Stimulated activated CD4-positive, alpha-beta T cell treated with anti-CD3 and anti-CD28 coated beads, Interleukin-1b, Interleukin-23, amount 100 ng/mL, for 1 hour (primary cell): ENCODE results near the gene PCDH15.
"Not testable (repeated sequence)": the region's sequence is repeated elsewhere in the genome, so short reads cannot be mapped to it uniquely, and the experiment has no call there.

Source experiments
- DNase-seq, 2 donors: peaks; one replicate each; pipeline ENCODE4 v3.0.0-alpha.2; 2020; ENCODE audit warnings: low read depth in 2 of 2

PCDH15 gene

DNA sequence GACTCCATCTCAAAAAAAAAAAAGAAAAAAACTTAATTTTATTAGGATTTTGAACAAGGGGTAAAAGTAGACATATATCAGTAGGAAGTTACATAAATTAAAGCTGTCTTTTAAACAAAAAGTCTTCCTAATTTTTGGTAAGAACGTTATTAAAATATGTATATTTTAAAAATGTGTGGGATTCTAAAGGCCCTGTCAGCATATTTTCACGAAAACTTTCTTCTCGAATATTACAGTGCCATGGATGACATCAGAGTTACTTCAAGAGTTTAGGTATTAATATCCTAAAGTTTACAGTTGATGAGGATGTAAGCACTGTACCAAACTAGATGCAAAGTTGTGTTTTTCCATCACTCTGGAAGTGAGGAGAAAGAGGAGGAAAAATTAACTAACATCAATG, 820.8 kb downstream of the PCDH15 start:
- no peak for DNase-seq

DNA sequence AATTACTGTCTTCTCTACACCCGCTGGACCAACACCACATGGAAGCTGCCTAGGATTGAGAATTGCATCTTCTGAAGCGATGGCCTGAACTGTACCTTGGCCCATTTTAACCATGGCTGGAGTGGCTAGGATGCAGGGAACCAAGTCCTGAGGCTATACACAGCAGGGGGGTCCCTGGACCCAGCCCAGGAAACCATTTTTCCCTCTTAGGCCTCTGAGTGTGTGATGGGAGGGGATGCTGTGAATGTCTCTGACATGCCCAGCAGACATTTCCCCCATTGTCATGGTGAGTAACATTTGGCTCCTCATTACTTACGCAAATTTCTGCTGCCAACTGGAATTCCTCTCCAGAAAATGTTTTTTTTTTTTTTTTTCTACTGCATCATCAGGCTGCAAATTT, 822.7 kb downstream of the PCDH15 start:
- no peak for DNase-seq

DNA sequence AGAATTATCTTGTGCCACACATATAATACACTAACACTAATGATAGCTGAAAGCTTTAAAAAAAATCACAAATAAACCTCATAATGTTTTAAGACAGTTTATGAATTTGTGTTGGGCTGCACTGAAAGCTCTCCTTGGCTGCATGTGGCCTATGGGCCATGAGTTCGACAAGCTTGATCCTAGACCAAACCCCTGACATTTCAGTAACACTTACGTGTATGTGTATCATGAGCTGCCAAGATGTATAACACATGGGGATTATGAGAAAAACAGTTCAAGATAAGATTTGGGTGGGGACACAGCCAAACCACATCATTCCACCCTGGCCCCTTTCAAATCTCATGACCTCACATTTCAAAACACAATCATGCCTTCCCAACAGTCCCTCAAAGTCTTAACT, 823.8 kb downstream of the PCDH15 start:
- no peak for DNase-seq

DNA sequence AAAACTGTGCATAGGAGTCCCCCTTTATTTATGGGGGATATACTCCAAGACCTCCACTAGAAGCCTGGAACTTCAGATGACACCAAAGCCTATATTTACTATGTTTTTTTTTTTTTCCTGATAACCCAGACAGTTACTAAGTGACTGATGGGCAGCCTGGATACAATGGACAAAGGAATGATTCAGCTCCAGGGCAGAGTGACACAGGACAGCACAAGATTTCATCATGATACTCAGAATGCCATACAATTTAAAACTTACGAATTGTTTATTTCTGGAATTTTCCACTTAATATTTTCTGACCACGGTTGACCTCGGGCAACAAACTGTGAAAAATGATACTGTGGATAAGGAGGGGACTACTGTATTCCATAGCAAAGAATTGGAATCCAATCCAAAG, 843.6 kb downstream of the PCDH15 start:
- no peak for DNase-seq

DNA sequence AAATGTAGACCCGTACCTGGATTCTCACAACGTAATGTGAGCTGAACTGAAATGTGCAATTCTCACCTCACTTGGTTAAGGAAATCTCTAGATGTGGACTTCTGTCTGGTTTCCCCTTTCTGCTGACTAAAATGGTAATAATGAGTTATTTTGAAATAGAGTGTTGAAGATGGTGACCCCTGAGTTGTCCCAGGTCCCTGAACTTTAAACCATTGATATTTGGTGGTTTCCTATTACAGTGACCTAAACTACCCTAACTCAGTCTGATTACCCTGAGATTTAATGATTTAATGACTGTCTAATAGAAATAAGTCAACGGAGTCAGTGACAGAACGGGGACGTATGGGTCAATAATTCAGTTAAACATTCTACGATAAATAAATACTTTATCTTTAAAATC, 845.9 kb downstream of the PCDH15 start:
- no peak for DNase-seq

DNA sequence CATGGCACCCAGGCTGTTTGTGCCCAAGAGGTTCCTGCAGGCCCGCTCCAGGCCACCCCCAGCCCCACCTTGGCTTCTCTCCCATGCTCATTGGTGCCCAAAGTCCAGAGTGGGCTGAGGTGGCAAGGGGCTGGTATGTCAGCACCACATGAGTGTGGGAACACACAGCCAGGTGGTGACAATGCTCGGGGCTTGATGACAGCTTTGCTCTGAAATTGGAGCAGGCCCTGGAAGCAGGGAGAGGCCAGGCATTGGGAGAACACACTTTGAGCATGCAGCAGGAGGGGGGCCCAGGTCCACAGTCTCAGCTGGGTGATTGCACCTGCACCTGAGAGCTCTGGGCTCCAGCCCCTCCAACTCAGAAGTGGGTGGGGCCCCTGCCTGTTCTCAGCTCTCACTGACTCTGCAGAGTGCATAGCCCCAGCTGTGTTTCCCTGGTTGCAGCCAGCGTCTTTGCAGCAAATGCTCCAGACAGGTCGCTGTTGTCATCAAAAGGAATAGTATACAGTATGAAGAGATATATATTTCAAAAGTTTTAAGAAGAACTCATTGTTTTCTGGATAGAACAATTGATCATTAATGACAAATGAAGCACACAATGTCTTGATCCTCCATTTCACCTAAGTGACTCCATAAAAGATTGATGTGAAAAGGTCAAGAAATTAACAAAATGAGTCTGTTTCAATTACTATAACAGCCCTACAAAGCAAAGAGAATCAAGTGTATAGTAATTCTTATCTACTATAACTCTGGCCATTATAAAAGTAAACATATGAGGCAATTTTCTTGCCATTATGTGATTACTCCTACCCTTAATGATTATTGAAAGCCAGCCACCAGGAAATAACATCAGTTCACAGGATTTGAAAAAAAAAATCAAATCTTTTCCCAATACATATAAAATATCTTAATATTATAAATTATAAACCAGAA, 848.1 kb downstream of the PCDH15 start:
- no peak for DNase-seq

DNA sequence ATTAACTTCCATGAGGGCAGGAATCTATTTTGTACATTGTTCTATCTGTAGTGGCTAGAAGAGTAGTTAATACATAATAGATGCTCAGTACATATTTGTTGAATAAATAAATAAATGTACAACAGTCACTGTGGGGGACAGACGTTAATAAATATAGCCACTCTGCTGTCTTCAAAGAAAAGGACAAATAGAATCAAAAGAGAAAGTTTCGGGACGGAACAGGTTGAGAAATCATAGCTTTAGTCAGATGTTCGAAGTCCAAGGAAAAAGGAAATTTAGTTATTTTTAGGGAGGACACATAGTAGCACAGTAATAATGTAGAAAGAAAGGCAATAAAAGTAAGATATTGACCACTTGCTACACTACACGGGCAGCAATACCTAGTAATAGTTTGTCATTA, 861.4 kb downstream of the PCDH15 start:
- DNase-seq, result no peak

DNA sequence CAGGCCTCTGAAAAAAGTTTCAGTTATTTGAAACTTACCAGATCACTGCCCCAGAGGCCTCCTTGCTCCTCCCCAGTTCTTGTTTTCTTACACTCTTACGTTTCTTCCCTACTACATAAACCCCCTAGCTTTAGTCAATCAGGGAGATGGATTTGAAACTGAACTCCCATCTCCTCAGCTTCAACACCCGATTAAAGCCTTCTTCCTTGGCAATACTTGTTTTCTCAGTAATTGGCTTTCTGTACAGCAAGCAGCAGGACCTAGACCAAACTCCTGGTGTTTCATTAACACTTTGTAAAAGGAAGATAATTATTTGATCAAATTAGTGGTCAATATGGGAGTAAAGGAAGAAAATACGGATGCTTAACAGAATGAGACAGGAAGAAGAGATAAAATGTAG, 870.4 kb downstream of the PCDH15 start:
- DNase-seq, result no peak

DNA sequence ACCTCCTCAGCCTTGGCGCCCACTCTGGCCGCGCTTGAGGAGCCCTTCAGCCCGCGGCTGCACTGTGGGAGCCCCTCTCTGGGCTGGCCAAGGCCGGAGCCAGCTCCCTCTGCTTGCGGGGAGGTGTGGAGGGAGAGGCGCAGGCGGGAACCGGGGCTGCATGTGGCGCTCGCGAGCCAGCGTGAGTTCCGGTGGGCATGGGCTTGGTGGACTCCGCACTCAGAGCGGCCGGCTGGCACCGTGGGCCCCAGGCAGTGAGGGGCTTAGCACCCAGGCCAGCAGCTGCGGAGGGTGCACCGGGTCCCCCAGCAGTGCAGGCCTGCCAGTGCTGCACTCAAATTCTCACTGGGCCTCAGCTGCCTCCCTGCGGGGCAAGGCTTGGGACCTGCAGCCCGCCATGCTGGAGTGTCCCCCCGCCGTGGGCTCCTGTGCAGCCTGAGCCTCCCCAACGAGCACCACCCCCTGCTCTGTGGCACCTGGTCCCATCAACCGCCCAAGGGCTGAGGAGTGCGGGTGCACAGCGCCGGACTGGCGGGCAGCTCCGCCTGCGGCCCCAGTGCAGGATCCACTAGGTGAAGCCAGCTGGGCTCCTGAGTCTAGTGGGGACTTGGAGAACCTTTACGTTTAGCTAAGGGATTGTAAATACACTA, 876.9 kb downstream of the PCDH15 start:
- DNase-seq, result not testable (repeated sequence)

DNA sequence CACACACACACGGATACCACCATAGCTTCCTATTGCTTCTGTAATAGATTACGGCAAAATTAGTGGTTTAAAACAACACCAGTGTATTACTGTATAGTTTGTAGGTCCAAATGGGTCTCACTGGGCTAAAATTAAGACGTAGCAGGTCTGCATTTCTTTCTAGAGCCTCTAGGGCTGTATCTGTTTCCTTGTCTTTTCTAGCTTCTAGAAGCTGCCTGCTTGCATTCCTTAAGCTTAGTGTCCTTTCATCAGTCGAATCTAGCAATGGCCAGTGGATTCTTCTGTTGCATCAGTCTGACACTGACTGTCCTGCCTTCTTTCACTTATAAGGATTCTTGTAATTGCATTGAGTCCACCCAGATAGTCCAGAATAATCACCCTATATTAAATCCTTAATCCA, 882.3 kb downstream of the PCDH15 start:
- DNase-seq, result no peak

DNA sequence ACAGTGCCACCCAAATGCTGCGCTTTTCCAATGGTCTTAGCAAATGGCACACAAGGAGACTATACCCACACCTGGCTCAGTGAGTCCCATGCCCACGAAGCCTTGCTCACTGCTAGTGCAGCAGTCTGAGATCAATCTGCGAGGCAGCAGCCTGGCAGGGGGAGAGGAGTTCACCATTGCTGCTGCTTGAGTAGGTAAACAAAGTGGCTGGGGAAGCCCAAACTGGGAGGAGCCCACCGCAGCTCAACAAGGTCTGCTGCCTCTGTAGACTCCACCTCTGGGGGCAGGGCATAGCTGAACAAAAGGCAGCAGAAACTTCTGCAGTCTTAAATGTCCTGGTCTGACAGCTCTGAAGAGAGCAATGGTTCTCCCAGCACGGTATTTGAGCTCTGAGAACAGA, 891.2 kb downstream of the PCDH15 start:
- DNase-seq, result no peak

DNA sequence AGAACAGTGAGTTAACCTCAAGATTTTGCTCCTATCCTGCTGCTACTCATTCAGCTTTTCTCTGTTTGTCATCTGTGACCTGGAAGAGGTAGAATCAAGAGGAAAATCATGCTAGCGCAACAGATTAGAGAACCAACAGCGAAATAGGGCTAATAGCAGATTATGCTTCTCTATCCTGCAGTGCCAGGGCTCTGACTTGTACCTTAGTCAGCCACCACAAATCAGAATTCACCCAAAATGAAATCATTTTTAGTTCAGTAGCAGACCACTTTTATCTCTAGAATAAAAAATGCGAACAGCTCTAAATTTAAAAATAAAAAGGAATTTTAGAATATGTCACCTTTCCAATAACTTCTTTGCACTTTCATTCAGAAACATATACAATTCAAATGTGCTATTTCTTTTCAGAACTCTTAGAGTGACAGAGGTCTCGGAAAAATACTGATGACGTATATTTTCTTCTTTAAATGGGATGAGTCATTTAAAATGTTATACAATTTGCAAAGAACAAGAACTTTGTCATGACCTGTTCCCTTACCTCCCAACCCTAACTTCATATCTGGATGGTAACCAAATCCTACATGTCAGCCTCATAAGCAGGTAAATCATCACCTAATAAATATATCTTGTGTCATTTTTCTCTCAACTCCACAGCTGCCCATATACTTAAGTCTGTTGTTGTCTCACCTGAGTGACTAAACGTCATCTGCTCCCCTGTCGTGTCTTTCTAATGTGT, 896.4 kb downstream of the PCDH15 start:
- no peak for DNase-seq

DNA sequence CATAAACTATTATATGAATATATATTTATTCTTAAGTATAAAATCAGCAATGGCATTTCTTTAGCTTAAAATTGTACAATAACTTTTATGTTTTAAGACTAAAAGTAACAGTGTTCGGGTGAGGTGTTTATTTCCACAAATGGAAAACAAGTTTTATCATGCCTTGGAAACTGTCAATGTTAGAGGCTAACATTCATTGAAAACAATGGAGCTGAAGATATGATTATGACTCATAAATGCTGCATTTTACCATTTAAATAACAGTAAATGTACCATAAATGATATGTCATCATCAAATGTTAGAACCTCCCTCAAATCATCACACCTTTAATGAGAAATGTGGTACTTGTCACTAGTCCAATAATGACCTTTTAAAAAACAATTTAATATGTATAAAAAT, 897.3 kb downstream of the PCDH15 start:
- no peak for DNase-seq

DNA sequence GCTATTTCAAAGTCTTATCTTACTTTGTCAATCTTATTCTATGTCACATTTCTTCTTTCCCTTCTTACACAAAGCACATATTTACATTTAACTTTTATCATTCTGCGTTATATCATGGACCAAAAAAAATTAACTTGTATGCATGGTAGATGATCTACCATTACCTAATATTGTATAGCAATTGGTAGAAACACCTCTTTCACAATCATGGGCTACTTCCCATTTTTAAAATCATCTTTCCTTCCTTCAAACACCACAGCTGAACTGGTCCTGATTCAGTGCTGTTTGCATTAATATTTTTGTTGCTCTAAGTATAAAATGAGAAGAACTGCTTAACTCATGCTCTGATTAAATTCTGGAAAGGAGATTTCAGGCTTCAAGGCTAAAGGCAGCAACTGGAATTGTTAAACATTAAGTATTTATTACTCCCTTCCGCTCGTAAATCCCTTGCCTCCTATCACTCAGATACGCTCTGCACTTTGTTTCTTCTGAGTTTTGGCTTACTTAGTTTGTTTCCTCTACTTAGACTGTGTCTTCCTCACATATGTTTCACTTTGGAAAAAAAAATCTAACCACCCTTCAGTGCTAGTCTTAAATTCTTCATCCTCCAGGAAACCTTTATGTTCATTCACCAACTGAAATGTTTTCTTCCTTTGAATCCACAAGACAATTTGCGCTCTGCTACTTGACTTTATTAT, 901.4 kb downstream of the PCDH15 start:
- no peak for DNase-seq

DNA sequence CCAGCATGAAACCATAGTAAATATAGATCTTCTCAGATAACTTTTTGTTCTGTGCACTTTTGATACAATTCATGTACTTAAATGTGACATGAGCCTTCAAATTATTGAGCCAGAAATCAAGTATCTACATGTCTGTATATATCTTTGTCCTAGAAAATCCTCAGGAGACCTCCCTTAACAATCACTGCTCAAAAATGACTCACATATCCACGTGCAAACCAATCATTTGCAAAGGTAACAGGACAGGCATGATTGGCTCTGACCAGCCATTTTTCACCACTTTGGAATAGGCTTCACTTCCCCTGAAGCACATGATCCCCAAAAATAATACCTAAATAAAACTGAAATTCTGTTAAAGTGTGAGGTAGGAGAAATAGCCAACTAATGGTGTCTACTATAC, 902.5 kb downstream of the PCDH15 start:
- DNase-seq, result no peak

DNA sequence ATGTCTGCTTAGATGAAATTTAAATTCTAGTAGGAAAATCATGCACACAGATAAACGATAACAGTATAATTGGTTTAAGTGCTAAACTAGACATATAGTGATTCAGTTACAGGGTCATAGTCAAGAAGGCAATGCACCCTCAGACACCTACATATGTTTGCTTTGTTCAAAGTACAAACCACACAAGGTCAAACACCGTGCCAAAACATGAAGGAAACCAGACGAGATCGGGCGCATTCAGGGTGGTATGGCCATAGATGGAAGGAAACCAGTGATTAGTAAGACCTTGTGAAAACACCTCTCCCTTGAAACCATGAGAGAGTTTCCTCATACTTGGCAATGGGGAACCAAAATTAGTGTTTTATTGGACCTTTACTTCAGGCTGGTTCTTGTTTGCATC, 906.9 kb downstream of the PCDH15 start:
- DNase-seq, result no peak

DNA sequence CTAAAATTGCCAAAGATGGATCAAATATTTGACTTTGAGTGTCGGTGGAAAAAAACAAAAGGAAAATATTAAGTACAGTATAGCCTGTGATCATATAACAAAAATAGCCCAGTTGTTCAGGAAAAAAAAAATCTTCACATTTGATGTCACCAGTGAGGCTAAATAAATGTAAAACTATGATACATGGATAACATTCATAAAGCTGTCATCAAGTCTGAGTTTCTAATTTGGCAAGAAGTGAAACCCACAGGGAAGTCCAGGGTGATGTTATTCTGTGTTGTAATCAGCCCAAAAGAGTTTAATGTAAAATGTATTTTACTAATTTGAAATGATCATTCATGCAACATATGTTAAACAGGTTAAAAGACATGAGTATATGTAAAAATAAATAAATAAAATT, 908.0 kb downstream of the PCDH15 start:
- no peak for DNase-seq

DNA sequence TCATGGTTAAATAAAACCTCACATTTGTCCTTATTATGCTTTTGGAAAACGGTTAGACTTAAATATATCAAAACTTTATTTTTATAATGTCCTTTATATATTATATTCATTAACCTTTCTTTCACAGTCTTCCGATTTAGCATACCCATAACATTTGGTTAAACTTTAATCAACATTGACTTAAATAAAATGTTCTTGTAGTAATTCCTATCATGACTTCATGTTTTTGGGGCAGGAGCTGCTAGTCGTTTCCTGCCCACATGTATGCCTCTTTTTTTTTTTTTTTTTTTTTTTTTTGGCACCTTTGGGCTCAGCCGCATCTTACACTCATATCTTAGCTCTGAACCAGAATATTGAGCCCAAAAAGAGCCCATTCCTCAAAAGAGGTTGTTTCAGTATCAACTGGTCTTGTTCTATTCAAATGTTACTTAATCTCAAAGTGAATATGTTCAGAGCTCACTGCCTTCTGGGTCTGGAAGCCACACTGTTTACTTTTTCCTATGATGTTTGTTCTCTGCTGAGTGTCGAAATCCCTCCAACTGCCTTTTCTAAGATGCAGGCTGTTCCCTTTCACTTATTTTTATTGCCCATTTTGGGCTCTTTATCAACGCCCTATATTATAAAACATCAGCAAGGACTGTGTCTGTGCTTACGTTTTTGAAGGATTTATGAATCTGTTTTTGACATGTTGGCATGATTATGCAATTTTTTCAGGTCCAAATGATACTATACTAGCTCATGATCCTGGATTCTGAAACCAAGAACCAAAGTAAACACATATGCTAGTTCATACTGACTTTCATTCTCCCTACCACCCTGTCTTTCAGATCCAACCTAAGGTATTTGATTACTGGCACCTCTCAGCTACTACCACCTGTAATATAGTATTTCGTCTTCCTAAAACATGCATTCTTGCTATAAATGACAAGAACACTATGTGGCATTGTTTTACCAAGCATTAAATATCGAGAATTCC, 914.4 kb downstream of the PCDH15 start:
- no peak for DNase-seq

DNA sequence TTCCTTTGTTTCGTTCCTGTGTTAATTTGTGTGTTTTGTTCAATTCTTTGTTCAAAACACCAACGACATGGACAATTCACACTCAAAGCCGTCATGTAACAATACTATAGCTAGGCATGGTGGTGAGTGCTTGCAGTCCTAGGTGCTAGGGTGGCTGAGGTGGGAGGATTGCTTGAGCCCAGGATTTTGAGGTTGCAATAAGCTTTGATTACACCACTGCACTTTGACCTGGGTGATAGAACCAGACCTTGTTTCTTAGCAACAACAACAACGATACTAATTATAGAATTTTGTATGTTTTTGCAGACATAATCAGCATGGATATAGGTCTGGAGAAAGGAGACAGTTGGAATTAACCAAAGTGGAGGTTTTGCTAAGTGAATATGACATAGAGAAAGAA, 936.2 kb downstream of the PCDH15 start:
- DNase-seq, result no peak

DNA sequence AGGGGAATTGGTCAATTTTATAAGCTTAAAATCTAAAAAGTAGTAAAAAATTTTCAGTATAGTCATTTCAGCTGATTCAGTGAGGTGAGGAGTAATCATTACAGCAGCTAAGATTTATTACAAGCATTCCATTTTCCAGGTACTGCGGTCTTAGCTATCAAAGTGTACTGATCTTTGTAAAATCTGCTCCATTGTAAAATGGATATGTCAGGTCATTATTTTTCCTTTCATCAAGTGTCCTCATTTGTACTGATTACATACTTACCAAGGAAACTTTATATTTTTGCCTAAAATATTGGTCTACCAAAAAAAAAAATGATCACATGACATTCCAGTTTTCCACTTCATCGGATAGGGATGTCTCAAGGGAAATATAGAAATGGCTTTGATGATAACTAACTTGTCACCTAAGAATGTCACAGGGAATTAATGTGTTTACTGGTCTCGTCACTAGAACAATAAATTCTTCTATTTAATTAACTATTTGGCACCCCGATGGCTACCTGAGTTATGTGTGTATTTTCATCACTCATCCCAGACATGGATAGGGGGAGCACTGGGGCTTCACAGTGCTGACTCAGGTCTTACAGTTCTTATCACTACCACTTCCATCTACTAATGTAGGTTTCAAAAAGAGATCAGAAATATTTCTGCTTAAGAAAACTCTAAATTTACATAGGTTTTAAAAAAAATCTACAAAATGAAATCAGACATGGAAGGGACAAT, 948.4 kb downstream of the PCDH15 start:
- no peak for DNase-seq
